H9 (cell line): ENCODE measurements around the gene HRH1. TPM values are rescaled to one million over a fixed set of nuclear protein-coding genes. Genes with fewer than 3 reads are reported as not detected.

Experiments used
- DNase-seq: peaks from one replicate; pipeline ENCODE4 v3.0.0-alpha.2; 2017
- H2AFZ ChIP-seq: one replicate; pipeline ENCODE4 v1.6.1; 2013; ENCODE audit warnings: mild to moderate bottlenecking, low read length, control low read depth, moderate library complexity
- H2AK5ac ChIP-seq: 2 replicates; pipeline ENCODE4 v1.6.1; 2013; ENCODE audit warnings: low read length, control low read depth, mixed read lengths; ENCODE audit not compliant: insufficient read length
- H2BK120ac ChIP-seq: one replicate; pipeline ENCODE4 v1.6.1; 2013; ENCODE audit warnings: low read depth, mild to moderate bottlenecking, low read length, control low read depth, inconsistent platforms; ENCODE audit not compliant: poor library complexity, severe bottlenecking
- H2BK12ac ChIP-seq: 2 replicates; pipeline ENCODE4 v1.6.1; 2013; ENCODE audit warnings: low read length, control low read depth, mixed read lengths, low read depth; ENCODE audit not compliant: insufficient read length
- H2BK15ac ChIP-seq: 2 replicates; pipeline ENCODE4 v1.6.1; 2013; ENCODE audit warnings: low read depth, low read length, control low read depth
- H2BK20ac ChIP-seq: one replicate; pipeline ENCODE4 v1.6.1; 2013; ENCODE audit warnings: low read depth, mild to moderate bottlenecking, low read length, control low read depth, inconsistent platforms; ENCODE audit not compliant: poor library complexity, severe bottlenecking
- H2BK5ac ChIP-seq: 2 replicates; pipeline ENCODE4 v1.6.1; 2013; ENCODE audit warnings: low read length, control low read depth, mixed read lengths; ENCODE audit not compliant: insufficient read length
- H3K14ac ChIP-seq: 2 replicates; pipeline ENCODE4 v1.6.1; 2013; ENCODE audit warnings: low read length, control low read depth; ENCODE audit not compliant: insufficient read depth
- H3K18ac ChIP-seq: 2 replicates; pipeline ENCODE4 v1.6.1; 2013; ENCODE audit warnings: low read depth, mild to moderate bottlenecking, mixed read lengths, low read length, control low read depth; ENCODE audit not compliant: insufficient read length
- H3K23ac ChIP-seq: 2 replicates; pipeline ENCODE4 v1.6.1; 2013; ENCODE audit warnings: low read length, control low read depth, mixed read lengths, low read depth; ENCODE audit not compliant: insufficient read length
- H3K23me2 ChIP-seq: 2 replicates; pipeline ENCODE4 v1.6.1; 2013; ENCODE audit warnings: low read depth, mild to moderate bottlenecking, mixed read lengths, low read length, control low read depth; ENCODE audit not compliant: insufficient read length, poor library complexity, severe bottlenecking
- H3K27ac ChIP-seq: 2 replicates; pipeline ENCODE4 v1.5.1; 2013; ENCODE audit warnings: low read length, control low read depth, mixed read lengths, low read depth; ENCODE audit not compliant: insufficient read length
- H3K27me3 ChIP-seq: 2 replicates; pipeline ENCODE4 v1.6.1; 2013; ENCODE audit warnings: low read length, control low read depth, inconsistent platforms; ENCODE audit not compliant: insufficient read depth
- H3K4ac ChIP-seq: 2 replicates; pipeline ENCODE4 v1.6.1; 2013; ENCODE audit warnings: low read depth, mild to moderate bottlenecking, control low read depth, inconsistent platforms, low read length, moderate library complexity
- H3K4me1 ChIP-seq: 2 replicates; pipeline ENCODE4 v1.6.1; 2013; ENCODE audit warnings: low read length, control low read depth, inconsistent platforms; ENCODE audit not compliant: insufficient read depth
- H3K4me2 ChIP-seq: 2 replicates; pipeline ENCODE4 v1.6.1; 2013; ENCODE audit warnings: low read length, control low read depth, mixed read lengths; ENCODE audit not compliant: insufficient read length, insufficient read depth
- H3K56ac ChIP-seq: 2 replicates; pipeline ENCODE4 v1.6.1; 2013; ENCODE audit warnings: low read depth, mild to moderate bottlenecking, mixed read lengths, low read length, control low read depth; ENCODE audit not compliant: insufficient read length
- H3K79me1 ChIP-seq: 2 replicates; pipeline ENCODE4 v1.6.1; 2013; ENCODE audit warnings: low read depth, mild to moderate bottlenecking, moderate library complexity, low read length, control low read depth, inconsistent platforms; ENCODE audit not compliant: insufficient read depth, poor library complexity, severe bottlenecking
- H3K79me2 ChIP-seq: 2 replicates; pipeline ENCODE4 v1.6.1; 2013; ENCODE audit warnings: low read length, control low read depth, inconsistent platforms; ENCODE audit not compliant: insufficient read depth
- H3K9ac ChIP-seq: 2 replicates; pipeline ENCODE4 v1.6.1; 2013; ENCODE audit warnings: low read length, control low read depth, mixed read lengths; ENCODE audit not compliant: insufficient read length; ENCODE audit errors: extremely low read depth
- H3K9me3 ChIP-seq: one replicate; pipeline ENCODE4 v1.6.1; 2013; ENCODE audit warnings: low read depth, low read length, inconsistent platforms; ENCODE audit not compliant: control insufficient read depth
- H3T11ph ChIP-seq: one replicate; pipeline ENCODE4 v1.6.1; 2013; ENCODE audit warnings: mild to moderate bottlenecking, low read length, control low read depth, inconsistent platforms
- H4K20me1 ChIP-seq: one replicate; pipeline ENCODE4 v1.6.1; 2013; ENCODE audit not compliant: control insufficient read depth, insufficient read length, insufficient read depth
- H4K5ac ChIP-seq: 2 replicates; pipeline ENCODE4 v1.6.1; 2013; ENCODE audit warnings: low read depth, mild to moderate bottlenecking, mixed read lengths, low read length, control low read depth; ENCODE audit not compliant: insufficient read length
- H4K8ac ChIP-seq: replicated peaks from 2 replicates; pipeline ENCODE4 v1.6.1; 2013; ENCODE audit warnings: low read length, control low read depth, mixed read lengths, low read depth; ENCODE audit not compliant: insufficient read length
- H4K91ac ChIP-seq: 2 replicates; pipeline ENCODE4 v1.6.1; 2013; ENCODE audit warnings: low read depth, mild to moderate bottlenecking, moderate library complexity, mixed read lengths, low read length, control low read depth; ENCODE audit not compliant: insufficient read length
- H3K27ac Mint-ChIP-seq, 3 experiments: 2 replicates in 2 of 3; 3 replicates in 1 of 3; pipeline ENCODE4 v1.8.0; 2020 to 2021; ENCODE audit warnings: mixed read lengths in 3 of 3, mild to moderate bottlenecking in 1 of 3, moderate library complexity in 1 of 3
- H3K27me3 Mint-ChIP-seq: 2 replicates; pipeline ENCODE4 v1.8.0; 2021; ENCODE audit warnings: low read depth, mild to moderate bottlenecking, moderate library complexity, mixed read lengths
- H3K36me3 Mint-ChIP-seq, 3 experiments: 2 replicates in 2 of 3; 3 replicates in 1 of 3; pipeline ENCODE4 v1.8.0; 2020 to 2021; ENCODE audit warnings: low read depth in 3 of 3, mixed read lengths in 3 of 3; ENCODE audit not compliant: insufficient read depth in 1 of 3
- H3K4me1 Mint-ChIP-seq, 2 experiments: 2 replicates each; pipeline ENCODE4 v1.8.0; 2020; ENCODE audit warnings: mixed read lengths in 2 of 2
- H3K4me3 Mint-ChIP-seq, 2 experiments: 2 replicates in 1 of 2; 3 replicates in 1 of 2; pipeline ENCODE4 v1.8.0; 2020 to 2021; ENCODE audit warnings: mild to moderate bottlenecking in 2 of 2, mixed read lengths in 2 of 2, moderate library complexity in 1 of 2
- H3K9me3 Mint-ChIP-seq, 2 experiments: 2 replicates in 1 of 2; 3 replicates in 1 of 2; pipeline ENCODE4 v1.8.0; 2020; ENCODE audit warnings: mild to moderate bottlenecking in 2 of 2, mixed read lengths in 2 of 2, moderate library complexity in 1 of 2
- WGBS: extraction: QIAGEN DNeasy Blood & Tissue Kit; methylation state at CpG from one replicate; pipeline ENCODE4 v1.1.7; 2013; ENCODE audit warnings: missing lambda C conversion rate, low lambda C conversion rate, mixed read lengths; ENCODE audit not compliant: insufficient read length; ENCODE audit errors: extremely low coverage; 5-methylcytosine and 5-hydroxymethylcytosine counted together
- total RNA-seq: library from RNA; stranded (reverse); gene quantifications from 2 replicates; pipeline ENCODE4 v1.2.1, GENCODE V29; 2021
- TF ChIP-seq, protein P1 (sequence below): fragments of 200-600 bp; sonication (generic); conservative IDR thresholded peaks from 3 replicates; pipeline ENCODE4 v1.8.0; 2021; ENCODE audit warnings: antibody characterized with exemption, mild to moderate bottlenecking

HRH1 gene
- total RNA-seq, 1 experiment from 2014 or later: 0.74 TPM

DNA sequence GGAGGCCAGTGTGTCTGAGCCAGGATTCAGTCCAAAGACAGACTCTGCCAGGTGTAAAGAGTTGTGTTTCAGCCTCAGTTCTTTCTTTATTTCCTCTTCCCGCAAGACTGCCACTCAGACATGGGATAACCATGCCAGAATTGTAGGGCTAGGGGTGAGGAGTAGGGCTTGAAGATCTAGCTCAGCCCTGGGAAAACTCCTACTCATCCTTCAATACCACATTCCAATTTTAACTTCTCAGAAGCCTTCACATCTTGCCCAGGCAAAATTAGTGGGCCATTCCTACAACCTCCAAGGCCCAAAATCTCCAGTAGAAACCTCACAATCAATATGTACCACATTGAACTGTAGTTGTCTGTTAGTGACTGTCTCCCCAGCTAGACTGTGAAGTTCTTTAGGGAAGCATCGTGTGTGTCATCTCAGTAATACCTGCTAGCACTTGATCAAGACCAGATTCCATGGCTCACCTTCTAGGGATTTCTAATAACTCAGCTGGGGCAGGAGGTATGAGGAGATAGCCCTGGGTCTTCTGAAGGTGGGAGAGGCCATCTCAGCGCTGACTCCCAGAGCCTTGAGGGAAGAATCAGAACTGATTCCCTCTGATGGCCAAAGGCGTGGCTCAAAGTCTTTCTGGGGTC, 19.7 kb downstream of the HRH1 start:
- Histone ChIP-seq H2AK5ac (no peak overlapping the region), H3K23ac (no peak overlapping the region)
- no peak overlapping the region for H3K27ac Mint-ChIP-seq

More for the DNA sequence above, 19.7 kb downstream of the HRH1 start:
- H4K8ac ChIP-seq: no peak overlapping the region
- no peak overlapping the region for H2BK20ac ChIP-seq
- no peak overlapping the region for H2AFZ ChIP-seq
- H4K20me1 ChIP-seq: peaks cover 2% of the 10 kb centered on the region
- H3K14ac ChIP-seq: no peak overlapping the region
- no peaks in the 10 kb centered on the region for H3K4me1 ChIP-seq
- no peaks in the 10 kb centered on the region for H3K27me3 ChIP-seq
- H2BK120ac ChIP-seq: no peak overlapping the region
- no peak overlapping the region for H4K91ac ChIP-seq
- H4K5ac ChIP-seq: no peak overlapping the region
- DNase-seq: no peak
- no peak overlapping the region for H3K27ac ChIP-seq
- Mint-ChIP-seq H3K4me3 (no peak overlapping the region), H3K27me3 (peaks cover 3% of the 10 kb centered on the region), H3K36me3 (no peaks in the 10 kb centered on the region), H3K4me1 (peaks cover 12 to 13% of the 10 kb centered on the region in 2 experiments), H3K9me3 (no peaks in the 10 kb centered on the region)
- no peak overlapping the region for H3K18ac ChIP-seq
- no peaks in the 10 kb centered on the region for H3K79me1 ChIP-seq
- H2BK12ac ChIP-seq: no peak overlapping the region
- no peak overlapping the region for H3K56ac ChIP-seq
- no peaks in the 10 kb centered on the region for H3K79me2 ChIP-seq
- TF ChIP-seq, protein P1, sequence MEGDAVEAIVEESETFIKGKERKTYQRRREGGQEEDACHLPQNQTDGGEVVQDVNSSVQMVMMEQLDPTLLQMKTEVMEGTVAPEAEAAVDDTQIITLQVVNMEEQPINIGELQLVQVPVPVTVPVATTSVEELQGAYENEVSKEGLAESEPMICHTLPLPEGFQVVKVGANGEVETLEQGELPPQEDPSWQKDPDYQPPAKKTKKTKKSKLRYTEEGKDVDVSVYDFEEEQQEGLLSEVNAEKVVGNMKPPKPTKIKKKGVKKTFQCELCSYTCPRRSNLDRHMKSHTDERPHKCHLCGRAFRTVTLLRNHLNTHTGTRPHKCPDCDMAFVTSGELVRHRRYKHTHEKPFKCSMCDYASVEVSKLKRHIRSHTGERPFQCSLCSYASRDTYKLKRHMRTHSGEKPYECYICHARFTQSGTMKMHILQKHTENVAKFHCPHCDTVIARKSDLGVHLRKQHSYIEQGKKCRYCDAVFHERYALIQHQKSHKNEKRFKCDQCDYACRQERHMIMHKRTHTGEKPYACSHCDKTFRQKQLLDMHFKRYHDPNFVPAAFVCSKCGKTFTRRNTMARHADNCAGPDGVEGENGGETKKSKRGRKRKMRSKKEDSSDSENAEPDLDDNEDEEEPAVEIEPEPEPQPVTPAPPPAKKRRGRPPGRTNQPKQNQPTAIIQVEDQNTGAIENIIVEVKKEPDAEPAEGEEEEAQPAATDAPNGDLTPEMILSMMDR: no peak
- no peaks in the 10 kb centered on the region for H3K23me2 ChIP-seq
- WGBS: no CpG with 5 or more reads among the region's 4 CpGs
- no peak overlapping the region for H2BK5ac ChIP-seq
- H3T11ph ChIP-seq: no peak overlapping the region
- H2BK15ac ChIP-seq: no peak overlapping the region
- H3K9ac ChIP-seq: no peak overlapping the region
- no peak overlapping the region for H3K4ac ChIP-seq
- no peaks in the 10 kb centered on the region for H3K9me3 ChIP-seq
- H3K4me2 ChIP-seq: no peak overlapping the region
